ENCODE data around the gene PHF12. TPM values are rescaled to one million over a fixed set of nuclear protein-coding genes. Genes with fewer than 3 reads are reported as not detected.

Gene PHF12
- total and polyA plus RNA-seq, 2 experiments from 2014 or later, result 19.7 to 41.0 TPM

GRCh38 chr17:28944343-28944742 lies 7.0 kb downstream of the PHF12 start (continued):
- TF ChIP-seq, protein P1, sequence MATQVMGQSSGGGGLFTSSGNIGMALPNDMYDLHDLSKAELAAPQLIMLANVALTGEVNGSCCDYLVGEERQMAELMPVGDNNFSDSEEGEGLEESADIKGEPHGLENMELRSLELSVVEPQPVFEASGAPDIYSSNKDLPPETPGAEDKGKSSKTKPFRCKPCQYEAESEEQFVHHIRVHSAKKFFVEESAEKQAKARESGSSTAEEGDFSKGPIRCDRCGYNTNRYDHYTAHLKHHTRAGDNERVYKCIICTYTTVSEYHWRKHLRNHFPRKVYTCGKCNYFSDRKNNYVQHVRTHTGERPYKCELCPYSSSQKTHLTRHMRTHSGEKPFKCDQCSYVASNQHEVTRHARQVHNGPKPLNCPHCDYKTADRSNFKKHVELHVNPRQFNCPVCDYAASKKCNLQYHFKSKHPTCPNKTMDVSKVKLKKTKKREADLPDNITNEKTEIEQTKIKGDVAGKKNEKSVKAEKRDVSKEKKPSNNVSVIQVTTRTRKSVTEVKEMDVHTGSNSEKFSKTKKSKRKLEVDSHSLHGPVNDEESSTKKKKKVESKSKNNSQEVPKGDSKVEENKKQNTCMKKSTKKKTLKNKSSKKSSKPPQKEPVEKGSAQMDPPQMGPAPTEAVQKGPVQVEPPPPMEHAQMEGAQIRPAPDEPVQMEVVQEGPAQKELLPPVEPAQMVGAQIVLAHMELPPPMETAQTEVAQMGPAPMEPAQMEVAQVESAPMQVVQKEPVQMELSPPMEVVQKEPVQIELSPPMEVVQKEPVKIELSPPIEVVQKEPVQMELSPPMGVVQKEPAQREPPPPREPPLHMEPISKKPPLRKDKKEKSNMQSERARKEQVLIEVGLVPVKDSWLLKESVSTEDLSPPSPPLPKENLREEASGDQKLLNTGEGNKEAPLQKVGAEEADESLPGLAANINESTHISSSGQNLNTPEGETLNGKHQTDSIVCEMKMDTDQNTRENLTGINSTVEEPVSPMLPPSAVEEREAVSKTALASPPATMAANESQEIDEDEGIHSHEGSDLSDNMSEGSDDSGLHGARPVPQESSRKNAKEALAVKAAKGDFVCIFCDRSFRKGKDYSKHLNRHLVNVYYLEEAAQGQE (IDR thresholded peaks at IDR 0.05; ENCODE audit: unreplicated experiment), result no peak
- TF ChIP-seq ZNF331 (CRISPR knock-in tag; IDR thresholded peaks at IDR 0.05; ENCODE audit: low read depth) (no peak), ZNF114 (CRISPR knock-in tag; IDR thresholded peaks at IDR 0.05) (no peak), JUNB (IDR thresholded peaks at IDR 0.05; ENCODE audit: unreplicated experiment) (no peak)

GRCh38 chr17:28942925-28943324 lies 8.4 kb downstream of the PHF12 start:
- Histone ChIP-seq H3K4me3 (no peak overlapping the region), H4K20me1 (replicated peaks; ENCODE audit: insufficient read depth) (peaks cover 92% of the 10 kb centered on the region), H3K79me2 (replicated peaks; ENCODE audit: insufficient read depth) (peaks cover 100% of the 10 kb centered on the region), H3K27me3 (ENCODE audit: insufficient read depth) (no peaks in the 10 kb centered on the region), H3F3A (replicated peaks; ENCODE audit: low read depth) (peaks cover 15% of the 10 kb centered on the region; the same call in 1 of the 2 replicates), H2AFZ (no peak overlapping the region), H3K4me1 (ENCODE audit: insufficient read depth) (peaks cover 50% of the 10 kb centered on the region), H3K36me3 (ENCODE audit: insufficient read depth) (peaks cover 23% of the 10 kb centered on the region), H3K4me2 (no peak overlapping the region), H3K27ac (ENCODE audit: low read depth) (no peak overlapping the region), H3K9me2 (ENCODE audit: insufficient read depth) (no peaks in the 10 kb centered on the region)
- H3K9me3 Mint-ChIP-seq, result no peaks in the 10 kb centered on the region
- TF ChIP-seq, protein P2, sequence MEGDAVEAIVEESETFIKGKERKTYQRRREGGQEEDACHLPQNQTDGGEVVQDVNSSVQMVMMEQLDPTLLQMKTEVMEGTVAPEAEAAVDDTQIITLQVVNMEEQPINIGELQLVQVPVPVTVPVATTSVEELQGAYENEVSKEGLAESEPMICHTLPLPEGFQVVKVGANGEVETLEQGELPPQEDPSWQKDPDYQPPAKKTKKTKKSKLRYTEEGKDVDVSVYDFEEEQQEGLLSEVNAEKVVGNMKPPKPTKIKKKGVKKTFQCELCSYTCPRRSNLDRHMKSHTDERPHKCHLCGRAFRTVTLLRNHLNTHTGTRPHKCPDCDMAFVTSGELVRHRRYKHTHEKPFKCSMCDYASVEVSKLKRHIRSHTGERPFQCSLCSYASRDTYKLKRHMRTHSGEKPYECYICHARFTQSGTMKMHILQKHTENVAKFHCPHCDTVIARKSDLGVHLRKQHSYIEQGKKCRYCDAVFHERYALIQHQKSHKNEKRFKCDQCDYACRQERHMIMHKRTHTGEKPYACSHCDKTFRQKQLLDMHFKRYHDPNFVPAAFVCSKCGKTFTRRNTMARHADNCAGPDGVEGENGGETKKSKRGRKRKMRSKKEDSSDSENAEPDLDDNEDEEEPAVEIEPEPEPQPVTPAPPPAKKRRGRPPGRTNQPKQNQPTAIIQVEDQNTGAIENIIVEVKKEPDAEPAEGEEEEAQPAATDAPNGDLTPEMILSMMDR (conservative IDR thresholded peaks at IDR 0.05; ENCODE audit: low read depth in 2 of 2), result no peak
- no peak for TF ChIP-seq EZH2 (IDR thresholded peaks at IDR 0.05; ENCODE audit: low read depth, unreplicated experiment)
- no peak for TF ChIP-seq NANOG (IDR thresholded peaks at IDR 0.05; ENCODE audit: borderline replicate concordance)
- TF ChIP-seq, protein P1 (IDR thresholded peaks at IDR 0.05; ENCODE audit: unreplicated experiment), result no peak
- TF ChIP-seq JUNB (IDR thresholded peaks at IDR 0.05; ENCODE audit: unreplicated experiment), result no peak
- TF ChIP-seq ZNF462 (CRISPR knock-in tag; IDR thresholded peaks at IDR 0.05), result no peak
- ATAC-seq, result no peak
- H3K36me3 Mint-ChIP-seq (ENCODE audit: low read depth), result peaks cover 49% of the 10 kb centered on the region
- peaks cover 52% of the 10 kb centered on the region for H3K4me1 Mint-ChIP-seq
- H3K27ac Mint-ChIP-seq, result no peak overlapping the region
- no peak for DNase-seq (ENCODE audit: low spot score)
- no peaks in the 10 kb centered on the region for H3K27me3 Mint-ChIP-seq (ENCODE audit: insufficient read depth, low read depth, poor library complexity)
- H3K4me3 Mint-ChIP-seq, result no peak overlapping the region

Measured in GM23338 (cell line).